ENCODE data around the gene NTNG2.
"Not testable (repeated sequence)": the region's sequence is repeated elsewhere in the genome, so short reads cannot be mapped to it uniquely, and the experiment has no call there.

The NTNG2 gene

GRCh38 chr9:132126680-132127236 lies 35.1 kb upstream of the NTNG2 start:
- H3K4me3 ChIP-seq (ENCODE audit: low read depth, low read length): no peak overlapping the region
- H2AK5ac ChIP-seq (ENCODE audit: low read length): no peak overlapping the region
- DNase-seq: no peak
- no peak overlapping the region for H4K91ac ChIP-seq (ENCODE audit: low read depth, low read length)
- no peaks in the 10 kb centered on the region for H3K79me2 ChIP-seq (ENCODE audit: control insufficient read depth, insufficient read depth, low read length, poor library complexity)
- H3K14ac ChIP-seq (ENCODE audit: low read length): no peak overlapping the region
- H4K8ac ChIP-seq (ENCODE audit: low read depth, low read length): no peak overlapping the region
- H3K4me2 ChIP-seq (ENCODE audit: low read length): no peak overlapping the region
- no peak overlapping the region for H2BK12ac ChIP-seq (ENCODE audit: low read length)
- no peak overlapping the region for H2BK5ac ChIP-seq (ENCODE audit: low read depth, low read length, poor library complexity)
- no peak overlapping the region for H3K9ac ChIP-seq (ENCODE audit: low read length)
- no peaks in the 10 kb centered on the region for H3K4me1 ChIP-seq (ENCODE audit: control insufficient read depth in 1 of 2, insufficient read depth in 2 of 2, low read length in 2 of 2)
- H3K27ac ChIP-seq (ENCODE audit: low read depth, low read length): no peak overlapping the region
- no peaks in the 10 kb centered on the region for H3K79me1 ChIP-seq (ENCODE audit: low read length)
- H3K9me3 ChIP-seq (ENCODE audit: insufficient read depth, low read depth, low read length): peaks cover 2% of the 10 kb centered on the region
- no peak overlapping the region for H3K23ac ChIP-seq (ENCODE audit: low read length)
- no peak overlapping the region for H3K4ac ChIP-seq (ENCODE audit: low read depth, low read length)
- WGBS (ENCODE audit: extremely low coverage, insufficient coverage, insufficient read length): no CpG with 5 or more reads among the region's 13 CpGs
- no peaks in the 10 kb centered on the region for H3K36me3 ChIP-seq (ENCODE audit: control insufficient read depth in 1 of 2, insufficient read depth in 2 of 2, low read length in 2 of 2)
- no peak overlapping the region for H3K18ac ChIP-seq (ENCODE audit: low read length)
- H3K27me3 ChIP-seq (ENCODE audit: insufficient read depth, low read length): no peaks in the 10 kb centered on the region
- no peak overlapping the region for H2AFZ ChIP-seq (ENCODE audit: insufficient read depth, low read length, poor library complexity)
- no peak overlapping the region for H4K12ac ChIP-seq (ENCODE audit: low read depth, low read length)
- no peak overlapping the region for H2BK120ac ChIP-seq (ENCODE audit: insufficient read depth, low read length, poor library complexity)

DNA sequence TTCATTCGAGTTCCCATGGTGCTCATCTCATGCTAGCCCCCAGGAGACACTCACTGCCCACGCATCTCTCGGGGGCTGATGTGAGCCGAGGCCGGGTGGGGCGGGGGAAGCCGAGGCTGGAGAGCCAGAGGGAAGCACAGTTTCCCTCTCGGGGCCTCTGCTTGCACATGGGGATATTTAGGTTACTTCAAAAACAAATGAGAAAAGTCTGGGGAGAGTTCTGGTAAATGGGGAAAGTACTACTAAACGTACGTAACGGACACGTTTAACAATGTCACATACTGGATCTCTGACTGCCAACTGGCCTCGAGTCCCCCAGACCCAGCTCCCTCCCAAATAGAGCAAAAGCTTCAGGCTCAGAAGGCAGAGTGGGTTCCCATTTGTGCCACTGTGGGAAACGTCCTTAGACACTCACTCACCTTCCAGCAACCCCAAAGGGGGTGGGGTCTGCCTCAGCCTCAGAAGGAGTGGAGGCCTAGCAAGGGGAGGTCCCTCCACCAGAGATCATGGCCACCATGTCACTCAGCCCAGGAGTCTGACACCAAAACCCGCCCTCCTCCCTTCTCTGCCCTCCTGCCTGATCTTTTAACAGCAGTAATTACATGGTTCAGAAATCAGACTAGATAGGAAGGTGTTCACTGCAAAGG lies 33.8 kb upstream of the NTNG2 start:
- H4K12ac ChIP-seq (ENCODE audit: low read depth, low read length): no peak overlapping the region
- H3K27me3 ChIP-seq (ENCODE audit: insufficient read depth, low read length): no peaks in the 10 kb centered on the region
- H3K4ac ChIP-seq (ENCODE audit: low read depth, low read length): no peak overlapping the region
- no peak overlapping the region for H3K9ac ChIP-seq (ENCODE audit: low read length)
- H3K4me3 ChIP-seq (ENCODE audit: low read depth, low read length): no peak overlapping the region
- no peak overlapping the region for H3K23ac ChIP-seq (ENCODE audit: low read length)
- no peaks in the 10 kb centered on the region for H3K36me3 ChIP-seq (ENCODE audit: control insufficient read depth in 1 of 2, insufficient read depth in 2 of 2, low read length in 2 of 2)
- H3K79me1 ChIP-seq (ENCODE audit: low read length): no peaks in the 10 kb centered on the region
- DNase-seq: no peak
- H4K91ac ChIP-seq (ENCODE audit: low read depth, low read length): no peak overlapping the region
- no peak overlapping the region for H2BK12ac ChIP-seq (ENCODE audit: low read length)
- WGBS (ENCODE audit: extremely low coverage, insufficient coverage, insufficient read length): no CpG with 5 or more reads among the region's 15 CpGs
- H2AK5ac ChIP-seq (ENCODE audit: low read length): no peak overlapping the region
- no peaks in the 10 kb centered on the region for H3K79me2 ChIP-seq (ENCODE audit: control insufficient read depth, insufficient read depth, low read length, poor library complexity)
- no peak overlapping the region for H4K8ac ChIP-seq (ENCODE audit: low read depth, low read length)
- H3K9me3 ChIP-seq (ENCODE audit: insufficient read depth, low read depth, low read length): peaks cover 2% of the 10 kb centered on the region
- no peak overlapping the region for H3K14ac ChIP-seq (ENCODE audit: low read length)
- no peak overlapping the region for H2BK120ac ChIP-seq (ENCODE audit: insufficient read depth, low read length, poor library complexity)
- no peak overlapping the region for H3K4me2 ChIP-seq (ENCODE audit: low read length)
- no peak overlapping the region for H2AFZ ChIP-seq (ENCODE audit: insufficient read depth, low read length, poor library complexity)
- H3K4me1 ChIP-seq (ENCODE audit: control insufficient read depth in 1 of 2, insufficient read depth in 2 of 2, low read length in 2 of 2): no peaks in the 10 kb centered on the region
- H3K18ac ChIP-seq (ENCODE audit: low read length): no peak overlapping the region
- no peak overlapping the region for H2BK5ac ChIP-seq (ENCODE audit: low read depth, low read length, poor library complexity)
- no peak overlapping the region for H3K27ac ChIP-seq (ENCODE audit: low read depth, low read length)

- Histone ChIP-seq H3K27me3 (ENCODE audit: insufficient read depth, low read length) (no peaks in the 10 kb centered on the region), H3K36me3 (ENCODE audit: control insufficient read depth in 1 of 2, insufficient read depth in 2 of 2, low read length in 2 of 2) (no peaks in the 10 kb centered on the region), H2BK120ac (ENCODE audit: insufficient read depth, low read length, poor library complexity) (no peak overlapping the region), H2AFZ (ENCODE audit: insufficient read depth, low read length, poor library complexity) (no peak overlapping the region), H3K4me1 (ENCODE audit: control insufficient read depth in 1 of 2, insufficient read depth in 2 of 2, low read length in 2 of 2) (no peaks in the 10 kb centered on the region), H4K91ac (ENCODE audit: low read depth, low read length) (no peak overlapping the region), H2BK12ac (ENCODE audit: low read length) (no peak overlapping the region), H4K8ac (ENCODE audit: low read depth, low read length) (no peak overlapping the region), H4K12ac (ENCODE audit: low read depth, low read length) (no peak overlapping the region), H2BK5ac (ENCODE audit: low read depth, low read length, poor library complexity) (no peak overlapping the region), H3K4ac (ENCODE audit: low read depth, low read length) (no peak overlapping the region), H3K79me2 (ENCODE audit: control insufficient read depth, insufficient read depth, low read length, poor library complexity) (no peaks in the 10 kb centered on the region), H3K9me3 (ENCODE audit: insufficient read depth, low read depth, low read length) (peaks cover 2% of the 10 kb centered on the region), H3K4me3 (ENCODE audit: low read depth, low read length) (no peak overlapping the region), H3K18ac (ENCODE audit: low read length) (no peak overlapping the region), H3K23ac (ENCODE audit: low read length) (no peak overlapping the region), H3K9ac (ENCODE audit: low read length) (no peak overlapping the region), H2AK5ac (ENCODE audit: low read length) (no peak overlapping the region), H3K79me1 (ENCODE audit: low read length) (no peaks in the 10 kb centered on the region), H3K14ac (ENCODE audit: low read length) (no peak overlapping the region), H3K27ac (ENCODE audit: low read depth, low read length) (no peak overlapping the region), H3K4me2 (ENCODE audit: low read length) (no peak overlapping the region)
- WGBS (ENCODE audit: extremely low coverage, insufficient coverage, insufficient read length): no CpG with 5 or more reads among the region's 12 CpGs
- DNase-seq: no peak
Observed at GRCh38 chr9:132129535-132129934, 32.3 kb upstream of the NTNG2 start.

GRCh38 chr9:132134085-132134484 lies 27.8 kb upstream of the NTNG2 start:
- peak; percentile 34 to 42 for DNase-seq
- not testable (repeated sequence) for H3K27me3 ChIP-seq (ENCODE audit: insufficient read depth, low read length); H3K4me1 ChIP-seq (ENCODE audit: control insufficient read depth in 1 of 2, insufficient read depth in 2 of 2, low read length in 2 of 2); H3K79me1 ChIP-seq (ENCODE audit: low read length); H3K36me3 ChIP-seq (ENCODE audit: control insufficient read depth in 1 of 2, insufficient read depth in 2 of 2, low read length in 2 of 2); H2AFZ ChIP-seq (ENCODE audit: insufficient read depth, low read length, poor library complexity); H4K8ac ChIP-seq (ENCODE audit: low read depth, low read length); H3K4ac ChIP-seq (ENCODE audit: low read depth, low read length); H3K23ac ChIP-seq (ENCODE audit: low read length); H3K14ac ChIP-seq (ENCODE audit: low read length); H4K12ac ChIP-seq (ENCODE audit: low read depth, low read length); H2BK5ac ChIP-seq (ENCODE audit: low read depth, low read length, poor library complexity); H3K9me3 ChIP-seq (ENCODE audit: insufficient read depth, low read depth, low read length); H3K9ac ChIP-seq (ENCODE audit: low read length); H3K4me2 ChIP-seq (ENCODE audit: low read length); H2AK5ac ChIP-seq (ENCODE audit: low read length); H3K4me3 ChIP-seq (ENCODE audit: low read depth, low read length); H4K91ac ChIP-seq (ENCODE audit: low read depth, low read length); H3K18ac ChIP-seq (ENCODE audit: low read length); H3K79me2 ChIP-seq (ENCODE audit: control insufficient read depth, insufficient read depth, low read length, poor library complexity); H2BK120ac ChIP-seq (ENCODE audit: insufficient read depth, low read length, poor library complexity); H2BK12ac ChIP-seq (ENCODE audit: low read length); H3K27ac ChIP-seq (ENCODE audit: low read depth, low read length)
- no CpG with 5 or more reads among the region's 5 CpGs for WGBS (ENCODE audit: extremely low coverage, insufficient coverage, insufficient read length)

Data from trophoblast cell (in vitro differentiated cells and primary cell).